HEK293 (cell line): ENCODE data around the gene GMDS.

ENCODE experiments used
- CTCF ChIA-PET: fragments of 350-600 bp; formaldehyde crosslinking; extraction: SDS; loops from one replicate; lab custom pipeline; 2021; ENCODE audit warnings: antibody characterized with exemption; lab: Yijun Ruan, JAX
- POLR2A ChIA-PET: fragments of 300-600 bp; formaldehyde crosslinking; extraction: SDS; loops from one replicate; lab custom pipeline; 2020; ENCODE audit warnings: antibody characterized with exemption, inconsistent platforms; lab: Yijun Ruan, JAX
- H3K27ac ChIP-seq: fragments of 200-500 bp; sonication (Bioruptor generic); 2 replicates; pipeline ENCODE4 v1.5.1; 2014; ENCODE audit warnings: low read depth, low read length, control low read depth, inconsistent platforms; ENCODE audit errors: extremely low read depth
- H3K36me3 ChIP-seq, 2 experiments: fragments of 200-500 bp in 1 of 2; sonication (Bioruptor generic) in 1 of 2; 1 replicate in 1 of 2; 2 replicates in 1 of 2; pipeline ENCODE4 v1.5.1; 2014 to 2017; ENCODE audit warnings: inconsistent platforms in 2 of 2, low read length in 2 of 2; ENCODE audit not compliant: control insufficient read depth in 2 of 2, insufficient read depth in 1 of 2
- H3K4me1 ChIP-seq: fragments of 200-500 bp; sonication (Bioruptor generic); 2 replicates; pipeline ENCODE4 v1.5.1; 2014; ENCODE audit warnings: mild to moderate bottlenecking, low read length, inconsistent platforms; ENCODE audit not compliant: control insufficient read depth, insufficient read depth
- H3K4me3 ChIP-seq: 2 replicates; pipeline ENCODE4 v1.5.1; 2011; ENCODE audit warnings: low read depth, mild to moderate bottlenecking, control low read depth, low read length, moderate library complexity
- H3K9me3 ChIP-seq: fragments of 200-500 bp; sonication (Bioruptor generic); 2 replicates; pipeline ENCODE4 v1.5.1; 2014; ENCODE audit warnings: low read depth, low read length, inconsistent platforms; ENCODE audit not compliant: control insufficient read depth, insufficient read depth
- GLI4 ChIP-seq: fragments of 450-650 bp; formaldehyde crosslinking; IDR thresholded peaks from 2 replicates; pipeline ENCODE4 v1.5.1; 2016; ENCODE audit warnings: missing biosample characterization, missing genetic modification characterization
- MYNN ChIP-seq: fragments of 450-650 bp; formaldehyde crosslinking; IDR thresholded peaks from 2 replicates; pipeline ENCODE4 v1.5.1; 2016; ENCODE audit warnings: missing biosample characterization, missing genetic modification characterization, borderline replicate concordance
- MZF1 ChIP-seq: fragments of 450-650 bp; formaldehyde crosslinking; IDR thresholded peaks from 2 replicates; pipeline ENCODE4 v1.5.1; 2017; ENCODE audit warnings: missing biosample characterization, missing genetic modification characterization, borderline replicate concordance
- TRIM28 ChIP-seq: IDR thresholded peaks from 2 replicates; pipeline ENCODE4 v1.6.1; 2011; ENCODE audit warnings: low read length, control low read depth, borderline replicate concordance
- ZBTB20 ChIP-seq: fragments of 450-650 bp; formaldehyde crosslinking; IDR thresholded peaks from 2 replicates; pipeline ENCODE4 v1.5.1; 2016; ENCODE audit warnings: missing biosample characterization, missing genetic modification characterization
- ZBTB44 ChIP-seq: fragments of 450-650 bp; IDR thresholded peaks from 2 replicates; pipeline ENCODE4 v1.5.1; 2018; ENCODE audit warnings: missing biosample characterization, mild to moderate bottlenecking, missing genetic modification characterization
- ZFP41 ChIP-seq: fragments of 450-650 bp; formaldehyde crosslinking; IDR thresholded peaks from 2 replicates; pipeline ENCODE4 v1.5.1; 2016; ENCODE audit warnings: missing biosample characterization, missing genetic modification characterization, borderline replicate concordance
- ZNF202 ChIP-seq: fragments of 450-650 bp; formaldehyde crosslinking; IDR thresholded peaks from 2 replicates; pipeline ENCODE4 v1.5.1; 2016; ENCODE audit warnings: missing biosample characterization, missing genetic modification characterization, borderline replicate concordance
- ZNF23 ChIP-seq: fragments of 450-650 bp; formaldehyde crosslinking; IDR thresholded peaks from 2 replicates; pipeline ENCODE4 v1.5.1; 2016; ENCODE audit warnings: missing biosample characterization, missing genetic modification characterization, borderline replicate concordance
- ZNF248 ChIP-seq: fragments of 450-650 bp; formaldehyde crosslinking; IDR thresholded peaks from 2 replicates; pipeline ENCODE4 v1.5.1; 2017; ENCODE audit warnings: missing biosample characterization, missing genetic modification characterization
- ZNF366 ChIP-seq: fragments of 450-650 bp; formaldehyde crosslinking; conservative IDR thresholded peaks from 2 replicates; pipeline ENCODE4 v1.5.1; 2016; ENCODE audit warnings: missing biosample characterization, missing genetic modification characterization
- ZNF473 ChIP-seq: fragments of 450-650 bp; formaldehyde crosslinking; IDR thresholded peaks from 2 replicates; pipeline ENCODE4 v1.5.1; 2017; ENCODE audit warnings: missing biosample characterization, missing genetic modification characterization
- ZNF610 ChIP-seq: fragments of 450-650 bp; formaldehyde crosslinking; IDR thresholded peaks from 2 replicates; pipeline ENCODE4 v1.5.1; 2016; ENCODE audit warnings: missing biosample characterization, missing genetic modification characterization, borderline replicate concordance
- ZNF692 ChIP-seq: fragments of 450-650 bp; formaldehyde crosslinking; IDR thresholded peaks from 2 replicates; pipeline ENCODE4 v1.5.1; 2016; ENCODE audit warnings: missing biosample characterization, missing genetic modification characterization
- TF ChIP-seq, protein P1 (sequence below): fragments of 450-650 bp; formaldehyde crosslinking; IDR thresholded peaks from 2 replicates; pipeline ENCODE4 v1.5.1; 2016; ENCODE audit warnings: missing biosample characterization, missing genetic modification characterization

The GMDS gene

DNA sequence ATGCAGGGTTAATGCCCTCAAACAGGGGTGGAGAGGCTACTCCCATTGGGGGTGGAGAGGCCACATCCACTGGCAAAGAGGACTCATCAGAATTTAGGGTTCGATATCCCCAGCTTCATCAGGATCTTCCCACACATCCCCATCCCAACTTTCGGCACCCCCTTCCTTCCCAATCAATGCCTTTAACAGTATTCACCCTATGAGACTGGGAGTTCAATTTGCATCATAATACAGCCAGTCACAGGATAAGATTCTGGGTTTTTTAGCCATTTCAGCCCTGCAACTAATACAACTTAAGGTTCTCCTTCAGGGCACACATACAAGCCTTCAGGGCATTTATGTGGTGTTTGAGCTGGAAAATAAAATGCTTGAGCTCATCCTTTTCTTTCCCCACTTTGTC, 80.9 kb downstream of the GMDS start (continued):
- TF ChIP-seq ZNF248 (tag by site-specific recombination) (no peak), GLI4 (no peak)
- TF ChIP-seq, all 188 proteins: peak for 0

DNA sequence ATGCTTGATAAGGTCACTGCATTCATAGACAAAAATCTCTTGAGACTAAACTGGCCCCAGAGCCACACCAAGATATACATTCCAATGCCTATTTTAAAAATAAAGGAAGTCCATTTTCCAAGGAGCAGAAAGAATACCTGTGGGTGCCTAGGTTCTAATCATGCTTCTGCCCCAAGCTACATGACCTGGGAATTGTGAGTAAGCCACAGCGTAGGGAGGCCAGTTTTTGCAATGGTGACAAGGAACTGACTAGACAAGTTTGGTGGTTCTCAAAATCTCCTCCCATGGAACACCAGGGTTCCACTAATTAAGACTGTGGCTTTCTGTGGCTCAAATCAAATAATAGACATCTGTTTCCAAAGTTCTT, 83.3 kb downstream of the GMDS start:
- CTCF ChIA-PET, result interaction anchor here (1.1 kb wide), 1 partner anchor 473 kb away, joined by 6 read pairs; no protein-coding TSS in a partner anchor
- Histone ChIP-seq H3K27ac (no peak overlapping the region), H3K4me3 (no peak overlapping the region), H3K36me3 (no peaks in the 10 kb centered on the region; a peak in 1 of 3 replicates), H3K4me1 (peaks cover 10% of the 10 kb centered on the region), H3K9me3 (no peaks in the 10 kb centered on the region)
- POLR2A ChIA-PET, result no interaction called here
- TF ChIP-seq MYNN (no peak), ZBTB44 (no peak), ZNF692 (tag by site-specific recombination) (no peak), ZNF473 (tag by site-specific recombination) (no peak), ZBTB20 (tag by site-specific recombination) (no peak), ZNF202 (tag by site-specific recombination) (no peak), ZNF23 (tag by site-specific recombination) (no peak), ZNF610 (tag by site-specific recombination) (no peak), TRIM28 (no peak)
- TF ChIP-seq, protein P1, sequence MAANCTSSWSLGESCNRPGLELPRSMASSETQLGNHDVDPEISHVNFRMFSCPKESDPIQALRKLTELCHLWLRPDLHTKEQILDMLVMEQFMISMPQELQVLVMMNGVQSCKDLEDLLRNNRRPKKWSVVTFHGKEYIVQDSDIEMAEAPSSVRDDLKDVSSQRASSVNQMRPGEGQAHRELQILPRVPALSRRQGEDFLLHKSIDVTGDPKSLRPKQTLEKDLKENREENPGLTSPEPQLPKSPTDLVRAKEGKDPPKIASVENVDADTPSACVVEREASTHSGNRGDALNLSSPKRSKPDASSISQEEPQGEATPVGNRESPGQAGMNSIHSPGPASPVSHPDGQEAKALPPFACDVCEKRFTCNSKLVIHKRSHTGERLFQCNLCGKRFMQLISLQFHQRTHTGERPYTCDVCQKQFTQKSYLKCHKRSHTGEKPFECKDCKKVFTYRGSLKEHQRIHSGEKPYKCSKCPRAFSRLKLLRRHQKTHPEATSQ (tag by site-specific recombination), result no peak

- H3K4me1 ChIP-seq, result peaks cover 10% of the 10 kb centered on the region
- H3K4me3 ChIP-seq, result no peak overlapping the region
- H3K27ac ChIP-seq, result no peak overlapping the region
- no peaks in the 10 kb centered on the region for H3K9me3 ChIP-seq
- ChIA-PET POLR2A (no interaction called here), CTCF (interaction anchor here (0.6 kb wide), 2 partner anchors 39 to 54 kb away, joined by 3 read pairs; no protein-coding TSS in a partner anchor)
- no peaks in the 10 kb centered on the region; a peak in 1 of 3 replicates for H3K36me3 ChIP-seq
- TF ChIP-seq ZFP41 (tag by site-specific recombination) (no peak), ZNF202 (tag by site-specific recombination) (peak; percentile 17; the same call in 1 of the 2 replicates), MZF1 (tag by site-specific recombination) (peak; percentile 88; the same call in 1 of the 2 replicates), ZNF366 (no peak)
- TF ChIP-seq, all 188 proteins: peak for 2
Observed at GRCh38 chr6:2158596-2159271, 86.7 kb downstream of the GMDS start.
